Peyer's patch (tissue), 4 donors: ENCODE results near the gene SLBP.

Source experiments
- POLR2A ChIP-seq, 2 donors: fragments of 450-650 bp; IDR thresholded peaks; one replicate each; pipeline ENCODE4 v1.5.1; 2017; ENCODE audit warnings: antibody characterized with exemption in 2 of 2, mild to moderate bottlenecking in 2 of 2, moderate library complexity in 2 of 2
- TF ChIP-seq, protein P1 (sequence below), 6 experiments: fragments of 450-650 bp in 4 of 6; fragments of 200-600 bp in 2 of 6; sonication (generic) in 1 of 6; IDR thresholded peaks; one replicate each; pipeline ENCODE4 v1.5.1; 2017 to 2019; ENCODE audit warnings: antibody characterized with exemption in 6 of 6, mild to moderate bottlenecking in 3 of 6, moderate library complexity in 1 of 6

DNA sequence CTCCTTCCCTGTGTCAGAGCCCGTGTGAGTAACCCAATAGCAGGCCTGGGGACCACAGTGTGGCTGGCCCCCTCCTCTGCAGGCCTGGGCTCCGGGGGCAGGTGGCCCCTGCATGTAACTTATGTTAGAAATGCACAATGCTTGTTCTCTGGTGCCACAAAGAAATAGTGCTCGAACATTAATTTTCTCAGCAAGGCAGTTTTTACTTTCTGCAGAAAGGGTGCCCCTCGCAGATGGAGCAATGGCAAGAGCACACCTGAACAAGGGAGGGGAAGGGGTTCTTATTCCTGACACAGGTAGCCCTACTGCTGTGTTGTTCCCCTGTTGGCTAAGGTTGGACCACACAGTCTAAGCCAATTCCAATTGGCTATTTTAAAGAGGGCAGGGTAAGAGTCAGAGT, 26.3 kb upstream of the SLBP start:
- TF ChIP-seq, protein P1, sequence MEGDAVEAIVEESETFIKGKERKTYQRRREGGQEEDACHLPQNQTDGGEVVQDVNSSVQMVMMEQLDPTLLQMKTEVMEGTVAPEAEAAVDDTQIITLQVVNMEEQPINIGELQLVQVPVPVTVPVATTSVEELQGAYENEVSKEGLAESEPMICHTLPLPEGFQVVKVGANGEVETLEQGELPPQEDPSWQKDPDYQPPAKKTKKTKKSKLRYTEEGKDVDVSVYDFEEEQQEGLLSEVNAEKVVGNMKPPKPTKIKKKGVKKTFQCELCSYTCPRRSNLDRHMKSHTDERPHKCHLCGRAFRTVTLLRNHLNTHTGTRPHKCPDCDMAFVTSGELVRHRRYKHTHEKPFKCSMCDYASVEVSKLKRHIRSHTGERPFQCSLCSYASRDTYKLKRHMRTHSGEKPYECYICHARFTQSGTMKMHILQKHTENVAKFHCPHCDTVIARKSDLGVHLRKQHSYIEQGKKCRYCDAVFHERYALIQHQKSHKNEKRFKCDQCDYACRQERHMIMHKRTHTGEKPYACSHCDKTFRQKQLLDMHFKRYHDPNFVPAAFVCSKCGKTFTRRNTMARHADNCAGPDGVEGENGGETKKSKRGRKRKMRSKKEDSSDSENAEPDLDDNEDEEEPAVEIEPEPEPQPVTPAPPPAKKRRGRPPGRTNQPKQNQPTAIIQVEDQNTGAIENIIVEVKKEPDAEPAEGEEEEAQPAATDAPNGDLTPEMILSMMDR (IDR thresholded peaks at IDR 0.05) = no peak
- no peak for TF ChIP-seq POLR2A (IDR thresholded peaks at IDR 0.05)
